HG02840 (cell line): ENCODE measurements around the gene STOM.

ENCODE experiments used
- ATAC-seq: cut with Tn5 transposase; IDR thresholded peaks from one replicate; pipeline ENCODE4 v1.9.1; 2021; ENCODE audit warnings: mild to moderate bottlenecking, moderate library complexity, moderate number of reproducible peaks; ENCODE audit not compliant: unreplicated experiment, low FRiP score

The STOM gene

GRCh38 chr9:121323449-121324151, 46.5 kb downstream of the STOM start:
- ATAC-seq, result no peak

GRCh38 chr9:121322737-121323448, 47.2 kb downstream of the STOM start:
- no peak for ATAC-seq

- ATAC-seq, result no peak
Observed at GRCh38 chr9:121322037-121322736, 47.9 kb downstream of the STOM start.

GRCh38 chr9:121321016-121321503, 49.0 kb downstream of the STOM start:
- no peak for ATAC-seq

GRCh38 chr9:121319383-121319780, 50.7 kb downstream of the STOM start:
- ATAC-seq, result no peak

GRCh38 chr9:121318631-121319382, 51.2 kb downstream of the STOM start:
- ATAC-seq, result no peak

GRCh38 chr9:121317737-121318630, 52.1 kb downstream of the STOM start:
- ATAC-seq, result no peak

GRCh38 chr9:121316852-121317373, 53.1 kb downstream of the STOM start:
- ATAC-seq, result no peak

- ATAC-seq, result no peak
Observed at GRCh38 chr9:121316378-121316777, 53.7 kb downstream of the STOM start.

- ATAC-seq, result no peak
Observed at GRCh38 chr9:121313458-121314152, 56.4 kb downstream of the STOM start.

- no peak for ATAC-seq
Observed at GRCh38 chr9:121312169-121312568, 57.9 kb downstream of the STOM start.

- no peak for ATAC-seq
Observed at GRCh38 chr9:121310571-121310970, 59.5 kb downstream of the STOM start.

GRCh38 chr9:121309833-121310425, 60.1 kb downstream of the STOM start:
- ATAC-seq, result no peak

GRCh38 chr9:121309171-121309570, 60.9 kb downstream of the STOM start:
- no peak for ATAC-seq

- ATAC-seq, result no peak
Observed at GRCh38 chr9:121308765-121309164, 61.3 kb downstream of the STOM start.

- ATAC-seq, result no peak
Observed at GRCh38 chr9:121307976-121308375, 62.1 kb downstream of the STOM start.

- no peak for ATAC-seq
Observed at GRCh38 chr9:121305269-121305994, 64.6 kb downstream of the STOM start.

GRCh38 chr9:121304707-121305106, 65.3 kb downstream of the STOM start:
- no peak for ATAC-seq
